Neural cell (in vitro differentiated cells): Measurements from ENCODE around the gene WNT10A. TPM values are rescaled to one million over a fixed set of nuclear protein-coding genes. Genes with fewer than 3 reads are reported as not detected.

Experiments used
- H2AFZ ChIP-seq: fragments of 200-600, 300-800 bp; sonication (generic), shearing (Covaris generic); 2 replicates; pipeline ENCODE4 v1.6.0; 2014; ENCODE audit warnings: low read depth, mild to moderate bottlenecking, antibody characterized with exemption, low read length, moderate library complexity
- H3F3A ChIP-seq: fragments of 200-600 bp; shearing (Covaris generic); 2 replicates; pipeline ENCODE4 v1.6.1; 2016; ENCODE audit warnings: mild to moderate bottlenecking, moderate library complexity, mixed read lengths, antibody characterized with exemption, low read length; ENCODE audit not compliant: insufficient read depth, poor library complexity, severe bottlenecking
- H3K27ac ChIP-seq: fragments of 200-600, 300-800 bp; sonication (generic), shearing (Covaris generic); 2 replicates; pipeline ENCODE4 v1.5.1; 2014; ENCODE audit warnings: mild to moderate bottlenecking, low read length, moderate library complexity
- H3K27me3 ChIP-seq: fragments of 300-800, 200-600 bp; sonication (generic), shearing (Covaris generic); 2 replicates; pipeline ENCODE4 v1.6.0; 2014; ENCODE audit warnings: mild to moderate bottlenecking, low read depth, low read length, moderate library complexity; ENCODE audit not compliant: insufficient read depth
- H3K36me3 ChIP-seq: fragments of 300-800, 200-600 bp; sonication (generic), shearing (Covaris generic); 2 replicates; pipeline ENCODE4 v1.5.1; 2014; ENCODE audit warnings: mild to moderate bottlenecking, antibody characterized with exemption, low read length, moderate library complexity; ENCODE audit not compliant: insufficient read depth
- H3K4me2 ChIP-seq: fragments of 300-800, 200-600 bp; sonication (generic), shearing (Covaris generic); 2 replicates; pipeline ENCODE4 v1.6.0; 2014; ENCODE audit warnings: mild to moderate bottlenecking, low read length
- H3K4me3 ChIP-seq: fragments of 300-800, 200-600 bp; sonication (generic), shearing (Covaris generic); 2 replicates; pipeline ENCODE4 v1.5.1; 2014; ENCODE audit warnings: mild to moderate bottlenecking, low read length, moderate library complexity
- H3K79me2 ChIP-seq: fragments of 200-600 bp; shearing (Covaris generic); replicated peaks from 2 replicates; pipeline ENCODE4 v1.6.0; 2014; ENCODE audit warnings: mild to moderate bottlenecking, low read length, moderate library complexity; ENCODE audit not compliant: insufficient read depth
- H3K9ac ChIP-seq: fragments of 300-800, 200-600 bp; sonication (generic), shearing (Covaris generic); 2 replicates; pipeline ENCODE4 v1.6.1; 2016; ENCODE audit warnings: mild to moderate bottlenecking, low read length, mixed read lengths
- H3K9me2 ChIP-seq: fragments of 200-600 bp; shearing (Covaris generic); 2 replicates; pipeline ENCODE4 v1.6.1; 2016; ENCODE audit warnings: mild to moderate bottlenecking, low read length, mixed read lengths; ENCODE audit not compliant: insufficient read depth
- H3K9me3 ChIP-seq: fragments of 200-600, 300-800 bp; sonication (generic), shearing (Covaris generic); 2 replicates; pipeline ENCODE4 v1.6.1; 2016; ENCODE audit warnings: mild to moderate bottlenecking, mixed run types, low read length, moderate library complexity, mixed read lengths
- H4K20me1 ChIP-seq: fragments of 200-600 bp; shearing (Covaris generic); 2 replicates; pipeline ENCODE4 v1.6.1; 2016; ENCODE audit warnings: mild to moderate bottlenecking, mixed run types; ENCODE audit not compliant: insufficient read depth
- CTCF ChIP-seq: fragments of 450-650 bp; IDR thresholded peaks from 2 replicates; pipeline ENCODE4 v1.5.1; 2014; ENCODE audit warnings: antibody characterized with exemption, mild to moderate bottlenecking, moderate library complexity; ENCODE audit not compliant: poor library complexity, severe bottlenecking
- EP300 ChIP-seq: fragments of 450-650 bp; conservative IDR thresholded peaks from 2 replicates; pipeline ENCODE4 v1.6.1; 2014; ENCODE audit warnings: antibody characterized with exemption, mild to moderate bottlenecking, moderate library complexity; ENCODE audit not compliant: poor library complexity, severe bottlenecking
- EZH2 ChIP-seq: fragments of 200-600, 300-800 bp; shearing (Covaris generic), sonication (generic); IDR thresholded peaks from 2 replicates; pipeline ENCODE4 v1.6.1; 2014; ENCODE audit warnings: antibody characterized with exemption, low read length, borderline replicate concordance, mild to moderate bottlenecking; ENCODE audit not compliant: insufficient read depth, poor library complexity, severe bottlenecking
- MXI1 ChIP-seq: fragments of 450-650 bp; conservative IDR thresholded peaks from 2 replicates; pipeline ENCODE4 v1.6.1; 2014; ENCODE audit warnings: antibody characterized with exemption, mild to moderate bottlenecking; ENCODE audit not compliant: poor library complexity, severe bottlenecking
- POLR2AphosphoS5 ChIP-seq: IDR thresholded peaks from 2 replicates; pipeline ENCODE4 v1.6.1; 2012
- RAD21 ChIP-seq: fragments of 450-650 bp; conservative IDR thresholded peaks from 2 replicates; pipeline ENCODE4 v1.6.1; 2014; ENCODE audit warnings: antibody characterized with exemption, mild to moderate bottlenecking, moderate library complexity
- REST ChIP-seq: IDR thresholded peaks from 2 replicates; pipeline ENCODE4 v1.6.1; 2012; ENCODE audit warnings: borderline replicate concordance
- SMC3 ChIP-seq: fragments of 450-650 bp; conservative IDR thresholded peaks from 2 replicates; pipeline ENCODE4 v1.6.1; 2014; ENCODE audit warnings: antibody characterized with exemption, mild to moderate bottlenecking, moderate library complexity; ENCODE audit not compliant: poor library complexity
- TAF1 ChIP-seq: IDR thresholded peaks from 2 replicates; pipeline ENCODE4 v1.6.1; 2012; ENCODE audit warnings: low read depth
- polyA plus RNA-seq: library from polyadenylated mRNA; depleted of rRNA; stranded (reverse); fragments of >200 nt; gene quantifications from 2 replicates; pipeline ENCODE4 v1.2.3, GENCODE V29; 2014

The WNT10A gene
- polyA plus RNA-seq, 1 donor from 2014 or later: 0.14 TPM

DNA sequence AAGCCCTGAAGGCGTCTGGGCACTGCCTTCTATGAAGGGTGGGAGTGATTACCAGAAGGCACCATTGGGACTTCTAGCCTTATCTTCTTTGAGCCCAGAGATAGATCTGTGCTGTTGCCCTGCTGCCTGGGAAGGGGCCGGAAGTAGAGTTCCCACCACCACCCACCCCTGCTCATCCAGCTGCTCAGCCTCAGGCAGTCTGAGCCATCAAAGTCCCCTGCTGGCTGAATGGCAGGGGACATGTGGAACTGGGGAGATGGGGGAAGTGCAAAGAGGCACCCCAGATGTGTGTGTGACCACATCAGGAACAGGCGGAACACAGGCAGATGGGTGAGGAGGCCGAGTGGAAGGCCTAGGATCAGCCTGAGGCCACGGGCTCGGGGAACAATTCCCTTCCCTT lies 3.3 kb upstream of the WNT10A start:
- Histone ChIP-seq H3K4me3 (no peak overlapping the region), H4K20me1 (no peaks in the 10 kb centered on the region), H3K9ac (no peak overlapping the region), H2AFZ (no peak overlapping the region), H3K9me2 (no peaks in the 10 kb centered on the region), H3K9me3 (no peaks in the 10 kb centered on the region), H3K79me2 (no peaks in the 10 kb centered on the region), H3F3A (no peaks in the 10 kb centered on the region), H3K4me2 (no peak overlapping the region), H3K27ac (no peak overlapping the region), H3K36me3 (no peaks in the 10 kb centered on the region), H3K27me3 (peaks cover 98% of the 10 kb centered on the region)
- TF ChIP-seq EP300: no peak
- no peak for TF ChIP-seq POLR2AphosphoS5
- TF ChIP-seq SMC3: no peak
- TF ChIP-seq REST: no peak
- no peak for TF ChIP-seq CTCF
- no peak for TF ChIP-seq TAF1
- no peak for TF ChIP-seq RAD21
- no peak for TF ChIP-seq EZH2
- TF ChIP-seq MXI1: no peak

DNA sequence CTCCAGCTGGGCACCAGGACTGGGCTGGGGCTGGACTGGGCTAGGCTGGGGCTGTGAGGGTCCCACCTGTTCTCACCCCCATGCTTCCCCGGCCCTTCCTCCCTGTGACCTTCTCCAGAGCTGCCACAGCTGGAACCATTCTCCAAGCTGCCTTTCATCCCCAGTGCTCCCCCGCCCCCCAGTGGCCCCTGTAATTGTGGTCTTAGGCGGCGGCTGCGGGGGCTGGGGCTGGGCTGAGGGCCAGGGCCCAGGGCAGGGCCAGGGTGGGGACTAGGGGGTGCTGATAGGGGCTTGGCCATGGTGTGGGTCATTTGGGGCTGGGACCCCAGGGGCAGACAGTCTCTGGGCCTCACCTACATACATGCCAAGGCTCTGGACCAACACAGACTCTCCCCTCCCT lies 2.8 kb upstream of the WNT10A start:
- H3K27me3 ChIP-seq: peaks cover 98% of the 10 kb centered on the region
- no peak overlapping the region for H3K4me2 ChIP-seq
- H3K9me3 ChIP-seq: no peaks in the 10 kb centered on the region
- no peaks in the 10 kb centered on the region for H3K79me2 ChIP-seq
- no peaks in the 10 kb centered on the region for H4K20me1 ChIP-seq
- no peak overlapping the region for H2AFZ ChIP-seq
- TF ChIP-seq EP300 (no peak), EZH2 (no peak), POLR2AphosphoS5 (no peak), SMC3 (no peak), REST (no peak), CTCF (no peak), TAF1 (no peak), MXI1 (no peak), RAD21 (no peak)
- no peak overlapping the region for H3K9ac ChIP-seq
- H3F3A ChIP-seq: no peaks in the 10 kb centered on the region
- no peak overlapping the region for H3K4me3 ChIP-seq
- no peak overlapping the region for H3K27ac ChIP-seq
- H3K36me3 ChIP-seq: no peaks in the 10 kb centered on the region
- no peaks in the 10 kb centered on the region for H3K9me2 ChIP-seq
